NOMO-1 (cell line): ENCODE data around the gene ANKRD13A.

ENCODE experiments used
- DNase-seq, 2 experiments: peaks; one replicate each; lab custom pipeline; 2025; ENCODE audit not compliant: unreplicated experiment in 2 of 2; lab: John Stamatoyannopoulos, UW

Gene ANKRD13A

DNA sequence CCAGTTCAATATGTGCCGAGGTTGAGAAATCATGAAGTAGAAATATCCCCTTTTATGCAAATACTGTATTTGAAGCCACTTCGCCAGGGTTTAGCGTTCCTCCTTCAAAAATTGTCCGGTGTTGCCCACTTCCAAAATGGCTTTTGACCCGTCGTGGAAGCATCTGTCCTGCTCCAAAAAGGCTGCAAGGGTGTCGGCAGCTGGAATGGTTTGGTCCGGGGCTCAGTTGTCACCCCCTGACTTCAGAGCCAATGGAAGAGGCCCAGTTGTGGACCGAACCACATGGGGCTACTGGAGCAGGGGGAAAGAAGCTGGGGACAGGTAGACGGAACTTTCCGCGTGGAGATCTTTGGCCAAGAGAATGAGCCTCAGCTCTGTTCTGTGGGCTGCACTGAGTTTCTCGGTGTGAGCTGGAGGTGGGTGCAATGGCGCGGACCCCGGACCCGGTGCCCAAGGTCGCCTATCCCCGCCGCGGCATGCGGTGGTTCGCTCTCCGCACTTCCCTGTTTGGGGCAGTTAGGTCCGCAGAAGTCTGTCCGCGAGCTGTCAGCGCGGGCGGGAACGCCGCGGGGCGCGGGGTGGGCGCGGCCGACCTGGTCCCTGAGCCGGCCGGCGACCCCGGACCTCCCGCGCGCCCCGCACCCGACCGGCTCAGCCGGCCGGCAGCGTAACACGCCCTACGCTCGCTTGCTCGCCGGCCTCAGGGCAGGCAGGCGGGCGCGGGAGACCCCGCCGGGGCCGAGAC is at the start of gene ANKRD13A:
Gene ANKRD13A, plus strand, starts transcription at position 527 of the 745 bp plus-strand sequence. CDS start 259 bp downstream, outside the sequence.
- DNase-seq: peak; percentile 85 to 90

DNA sequence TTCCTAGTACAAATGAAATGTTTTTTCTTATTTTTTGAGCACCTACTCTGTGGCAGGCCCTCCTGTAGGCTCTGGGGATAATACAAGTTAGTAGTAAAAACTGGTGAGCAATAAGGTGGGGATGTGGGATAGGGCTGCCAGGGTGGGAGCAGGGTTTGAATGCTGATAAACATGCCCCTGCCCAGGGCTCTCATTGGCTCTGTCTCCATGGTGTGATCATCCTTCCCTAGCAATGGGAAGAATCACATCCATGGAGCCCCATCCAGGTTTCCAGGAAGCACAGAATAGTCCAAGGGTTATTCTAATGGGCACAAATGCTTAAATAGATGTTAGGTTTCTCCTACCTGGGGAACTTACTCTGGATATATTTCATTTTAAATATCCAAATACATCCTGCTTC is 48.6 kb upstream of the ANKRD13A start:
- DNase-seq: no peak

DNA sequence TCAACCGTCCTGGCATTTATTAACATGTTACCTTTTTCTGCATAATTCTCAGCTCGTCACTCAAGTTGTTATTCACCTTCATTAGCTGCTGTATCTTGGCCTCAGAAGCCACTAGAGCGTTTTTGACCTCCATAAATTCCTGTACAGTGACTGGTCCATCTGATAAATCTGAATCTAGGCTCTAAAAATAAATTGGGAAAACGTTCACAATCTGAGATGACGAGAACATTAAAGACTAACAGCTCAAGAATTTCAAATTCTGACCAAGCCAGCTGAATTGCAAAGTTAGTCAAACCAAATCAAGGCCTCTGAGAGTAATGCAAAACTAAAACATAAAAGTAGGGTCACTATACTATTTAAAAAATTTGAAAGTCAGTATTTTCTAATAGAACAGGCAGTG is 48.1 kb upstream of the ANKRD13A start:
- DNase-seq: no peak

DNA sequence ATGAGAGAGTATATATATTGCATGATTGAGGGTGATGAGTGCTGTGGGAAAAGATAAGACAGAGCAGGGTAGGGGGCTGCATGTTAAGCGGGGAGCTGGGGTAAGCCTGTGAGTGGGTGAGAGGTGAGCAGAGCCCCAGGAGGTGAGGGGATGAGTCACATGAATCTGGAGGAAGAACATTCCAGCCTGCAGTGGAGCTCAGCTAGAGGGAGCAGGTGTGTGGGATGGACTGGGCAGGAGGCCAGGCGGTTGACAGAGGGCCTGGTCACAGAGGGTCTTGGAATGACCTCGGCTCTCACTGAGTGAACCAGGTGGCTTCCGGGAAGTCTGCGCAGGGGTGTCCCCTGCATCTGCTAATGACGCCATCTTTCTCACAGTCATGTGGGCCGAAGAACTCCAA is 47.5 kb upstream of the ANKRD13A start:
- no peak for DNase-seq

DNA sequence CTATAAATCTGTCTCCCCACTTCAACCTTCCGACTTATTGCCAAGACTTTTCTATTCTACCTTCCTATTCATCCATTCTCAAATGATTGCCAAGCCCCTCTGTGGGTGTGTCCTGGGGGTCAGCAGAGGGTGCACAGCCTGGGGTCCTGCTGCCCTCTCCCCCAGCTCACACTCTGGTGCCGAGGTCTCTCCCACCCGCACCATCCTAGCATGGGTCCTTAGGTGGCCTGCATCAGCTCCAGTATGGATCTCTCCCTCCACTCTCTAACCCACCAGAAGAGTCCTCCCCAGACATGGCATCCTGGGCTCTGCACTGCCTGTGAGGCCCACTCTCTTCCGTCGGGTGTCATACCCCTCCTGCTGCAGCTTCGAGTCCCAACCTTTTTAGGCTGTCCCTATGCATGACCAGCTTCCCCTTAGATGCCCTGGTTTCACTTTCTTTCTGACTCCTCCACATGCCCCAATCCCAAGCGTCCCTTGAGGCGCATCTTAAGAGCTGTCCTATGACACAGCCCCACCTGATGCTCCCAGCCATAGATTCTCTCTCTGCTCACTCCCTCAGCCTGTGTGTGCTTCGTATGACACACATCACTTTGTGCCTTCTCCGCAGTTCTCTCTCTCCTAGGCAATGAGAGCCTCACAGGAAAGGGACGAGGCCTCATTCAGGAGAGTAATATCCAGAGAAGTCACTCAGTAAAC is 46.9 kb upstream of the ANKRD13A start:
- DNase-seq: no peak

DNA sequence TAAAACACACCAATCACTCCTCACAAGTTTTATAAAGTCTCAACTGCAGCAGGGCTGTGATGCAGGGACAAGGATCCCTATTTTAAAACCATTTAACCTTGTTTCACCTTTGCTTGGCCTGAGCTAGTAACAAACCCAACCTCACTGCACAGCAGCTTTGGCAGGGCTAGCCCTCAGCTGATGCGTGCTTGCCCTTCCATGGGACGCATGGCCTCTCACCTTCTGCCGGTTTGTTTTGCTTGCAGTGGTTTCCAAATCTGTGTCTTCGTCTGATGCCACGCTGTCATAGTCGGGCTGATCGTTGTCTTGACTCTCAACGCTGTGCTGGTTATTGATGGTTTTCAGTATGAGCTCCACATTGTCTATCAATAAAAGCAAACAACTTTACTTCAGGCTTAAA is 46.4 kb upstream of the ANKRD13A start:
- DNase-seq: no peak

DNA sequence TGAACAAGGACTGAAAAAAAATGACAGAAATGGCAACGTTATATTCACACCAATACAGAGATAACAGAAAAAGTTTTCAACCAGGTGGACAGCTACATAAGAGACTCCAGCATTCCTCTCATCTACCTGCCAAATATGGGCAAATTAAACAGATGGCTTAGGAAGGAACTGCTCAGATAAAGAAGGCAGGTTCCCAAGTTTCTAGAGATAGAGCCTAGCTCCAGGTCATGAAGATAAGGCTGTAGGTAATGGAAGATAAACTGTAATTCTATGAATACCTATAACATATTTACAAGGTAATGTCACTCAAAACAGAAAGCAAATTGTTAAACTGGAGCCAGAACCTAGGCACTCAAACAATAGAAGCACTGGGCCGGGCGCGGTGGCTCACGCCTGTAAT is 45.6 kb upstream of the ANKRD13A start:
- no peak for DNase-seq

DNA sequence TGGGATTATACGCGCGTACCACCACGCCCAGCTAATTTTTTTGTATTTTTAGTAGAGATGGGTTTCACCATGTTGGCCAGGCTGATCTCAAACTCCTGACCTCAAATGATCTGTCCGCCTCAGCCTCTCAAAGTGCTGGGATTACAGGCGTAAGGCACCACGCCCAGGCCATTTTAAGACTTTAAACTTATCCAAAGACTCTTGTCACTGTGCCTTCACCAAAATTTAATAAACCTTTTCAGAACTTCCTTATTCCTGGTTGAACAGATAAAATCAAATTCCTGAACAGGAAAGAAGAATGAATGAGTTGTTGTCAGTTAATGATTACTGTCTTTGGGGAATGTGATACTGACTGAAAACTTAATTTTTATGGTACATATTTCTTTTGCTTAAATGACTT is 40.9 kb upstream of the ANKRD13A start:
- no peak for DNase-seq

DNA sequence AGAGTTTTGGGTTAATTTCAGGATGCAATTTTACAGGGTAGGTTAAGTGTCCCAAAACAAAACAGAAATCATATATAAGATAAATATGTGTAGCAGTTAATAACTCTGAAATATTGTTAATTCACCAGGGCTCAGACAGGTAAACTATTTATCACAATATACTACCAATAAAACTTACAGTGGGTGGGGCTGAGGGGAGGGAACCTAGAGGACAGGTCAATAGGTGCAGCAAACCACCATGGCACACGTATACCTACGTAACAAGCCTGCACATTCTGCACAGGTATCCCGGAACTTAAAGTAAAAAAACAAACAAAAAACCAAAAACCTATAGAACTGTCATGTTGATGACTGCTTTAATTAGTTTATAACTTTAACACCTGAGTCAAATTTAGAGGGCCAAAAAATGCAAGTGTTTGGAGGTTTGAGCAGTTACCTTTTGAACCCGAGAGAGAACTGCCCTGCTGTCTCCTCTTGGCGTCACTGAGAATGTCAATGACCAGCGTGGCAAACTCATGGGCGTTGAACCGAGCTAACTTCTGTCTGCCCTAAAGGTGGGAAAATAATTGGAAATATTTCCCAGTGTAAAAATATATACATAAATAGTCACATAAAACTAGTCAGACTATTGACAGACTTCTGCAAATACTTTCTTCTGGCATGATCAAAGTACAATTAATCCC is 39.7 kb upstream of the ANKRD13A start:
- DNase-seq: no peak

DNA sequence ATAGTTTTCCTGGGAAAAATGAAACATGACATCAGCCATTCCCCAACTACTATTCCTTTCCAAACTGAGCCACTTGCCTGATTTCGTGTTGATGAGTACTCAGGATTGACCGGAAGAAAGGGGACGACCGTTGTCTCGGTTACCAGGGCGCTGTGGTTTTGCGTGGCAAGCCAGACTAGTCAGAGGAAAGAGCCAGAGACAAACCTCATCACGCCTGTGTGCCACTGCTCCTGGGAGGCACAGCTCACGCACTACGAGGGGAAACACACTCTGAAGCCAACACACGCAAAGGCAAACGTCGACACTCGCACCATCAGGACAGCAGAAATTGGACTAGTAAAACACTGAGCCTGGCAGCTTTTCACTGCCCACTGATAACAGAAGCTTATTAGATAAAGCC is 38.0 kb upstream of the ANKRD13A start:
- no peak for DNase-seq

DNA sequence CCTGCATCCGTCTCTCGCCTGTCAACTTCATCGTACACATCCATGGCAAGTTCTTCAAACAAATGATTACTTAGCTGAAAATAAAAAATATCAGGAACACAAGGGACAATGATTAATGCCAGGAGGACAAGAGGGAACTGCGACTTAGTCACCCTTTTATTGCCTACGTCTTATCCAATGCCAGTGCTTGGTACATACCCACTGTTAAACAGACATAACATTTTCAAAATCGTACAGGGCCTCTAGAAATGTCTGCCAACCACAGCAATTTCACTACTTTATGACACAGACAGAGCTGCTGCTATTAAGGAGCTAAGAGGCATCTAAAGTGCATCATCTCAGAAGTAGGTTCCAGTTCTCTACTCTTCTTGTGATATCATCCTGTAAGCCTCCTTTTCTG is 37.6 kb upstream of the ANKRD13A start:
- no peak for DNase-seq

DNA sequence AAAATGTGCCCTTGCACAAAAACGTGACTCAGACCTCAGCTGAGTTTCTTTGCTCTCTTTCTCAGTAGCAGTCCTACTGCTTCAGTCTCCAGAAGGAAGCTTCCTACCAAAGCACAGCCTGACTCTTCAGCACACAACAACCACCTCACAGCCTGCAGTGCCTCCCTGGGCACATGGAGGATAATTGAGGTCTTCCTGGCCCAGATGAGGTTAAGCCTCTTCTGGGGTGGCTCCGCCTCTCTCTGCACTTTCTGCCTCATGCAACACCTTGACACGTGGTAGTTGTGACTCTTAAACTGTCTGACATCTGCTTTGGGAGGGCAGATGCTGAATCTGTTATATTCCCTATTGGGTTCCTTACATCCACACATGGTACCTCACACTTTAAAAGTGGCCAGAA is 36.8 kb upstream of the ANKRD13A start:
- DNase-seq: no peak

DNA sequence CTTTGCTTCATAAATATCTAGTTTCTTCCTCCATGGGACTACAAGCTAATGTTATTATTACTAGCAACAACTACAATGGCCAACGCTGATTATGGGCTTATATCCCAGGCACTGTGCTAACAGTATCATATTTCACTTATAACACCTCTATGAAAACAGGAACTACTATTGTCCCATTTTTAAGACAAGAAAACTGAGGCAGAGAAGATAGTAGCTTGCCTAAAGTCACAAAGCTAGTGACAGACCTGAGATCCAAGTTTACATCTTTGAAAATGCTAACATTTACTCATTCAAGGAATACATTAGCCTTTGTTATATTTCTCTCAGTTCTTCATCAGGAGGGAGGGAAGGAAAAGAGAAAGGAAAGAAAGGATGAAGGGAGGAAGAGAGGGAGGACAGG is 35.9 kb upstream of the ANKRD13A start:
- DNase-seq: no peak

DNA sequence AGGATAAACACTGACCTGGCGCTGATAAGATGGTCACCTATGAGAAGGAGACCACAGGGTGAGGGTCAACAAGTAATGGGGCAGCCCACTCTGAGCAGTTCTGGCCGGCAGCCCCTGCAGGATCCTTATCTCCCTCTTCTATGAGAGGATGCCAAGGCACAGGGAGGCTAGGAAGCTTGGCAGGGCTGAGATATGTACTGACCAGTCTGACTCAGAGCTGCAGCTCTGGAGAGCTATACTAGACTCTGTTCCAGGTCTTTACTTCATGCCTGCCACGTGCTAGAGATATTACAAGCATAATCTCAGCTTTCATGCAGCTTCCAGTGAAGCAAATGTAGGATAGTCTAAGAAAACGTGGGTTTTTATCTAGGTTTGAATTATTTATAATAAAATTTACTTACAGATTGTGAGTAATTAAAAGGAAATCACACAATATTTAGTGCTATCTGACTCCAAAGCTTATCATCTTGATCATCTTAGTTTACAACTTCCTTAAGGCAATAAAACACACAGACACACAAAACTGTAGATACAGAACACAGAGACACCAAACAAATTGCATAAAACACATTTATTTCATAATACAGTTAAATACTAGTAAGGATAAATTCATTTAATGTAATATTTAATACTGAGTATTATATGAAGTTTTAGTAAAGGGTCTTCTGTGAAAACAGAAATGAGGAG is 35.3 kb upstream of the ANKRD13A start:
- DNase-seq: no peak

DNA sequence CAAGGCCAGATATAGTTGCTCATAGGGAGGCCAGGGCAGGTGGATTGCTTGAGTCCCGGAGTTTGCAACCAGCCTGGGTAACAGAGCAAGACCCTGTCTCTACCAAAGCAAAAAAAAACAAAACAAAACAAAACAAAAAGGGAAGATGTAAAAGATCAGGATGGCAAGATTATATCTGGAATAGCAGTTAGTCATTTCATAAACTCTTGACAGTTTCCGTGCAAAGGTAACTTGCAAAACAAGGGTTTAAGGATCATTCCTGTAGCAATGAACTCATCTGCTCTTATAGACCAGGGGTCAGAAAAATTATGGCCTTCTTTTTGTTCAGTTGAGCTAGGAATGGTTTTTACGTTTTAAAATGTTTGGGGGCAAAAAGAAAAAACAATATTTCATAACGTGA is 32.7 kb upstream of the ANKRD13A start:
- no peak for DNase-seq

DNA sequence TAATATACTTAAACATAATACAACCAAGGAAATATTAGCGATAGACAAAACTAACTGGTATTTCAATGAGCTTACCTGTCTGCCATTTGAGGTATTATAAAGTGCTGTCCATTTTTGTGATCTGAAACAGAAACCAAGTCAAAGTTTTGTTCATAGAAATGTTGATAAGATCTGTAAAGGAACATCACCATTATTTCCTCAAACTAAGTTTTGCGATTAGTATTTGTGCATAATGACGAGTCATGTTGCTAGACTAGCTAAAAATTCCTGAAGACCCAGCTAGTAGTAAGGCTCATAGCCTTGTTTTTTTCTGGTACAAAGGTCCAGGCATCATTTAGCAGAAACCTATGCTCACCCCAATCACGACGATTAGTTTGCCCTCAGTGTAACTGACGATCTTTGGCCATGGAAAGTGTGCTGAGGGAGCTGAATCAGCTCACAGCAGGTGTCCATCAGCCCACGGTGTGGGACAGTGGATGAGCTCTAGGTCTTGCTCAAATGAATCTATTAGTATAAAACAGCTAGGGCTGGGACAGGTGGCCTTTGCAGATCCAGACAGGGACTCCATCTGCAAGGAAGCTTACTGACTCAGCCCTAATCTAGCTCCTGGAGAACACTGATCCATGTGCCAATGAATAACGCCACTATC is 31.7 kb upstream of the ANKRD13A start:
- DNase-seq: no peak

DNA sequence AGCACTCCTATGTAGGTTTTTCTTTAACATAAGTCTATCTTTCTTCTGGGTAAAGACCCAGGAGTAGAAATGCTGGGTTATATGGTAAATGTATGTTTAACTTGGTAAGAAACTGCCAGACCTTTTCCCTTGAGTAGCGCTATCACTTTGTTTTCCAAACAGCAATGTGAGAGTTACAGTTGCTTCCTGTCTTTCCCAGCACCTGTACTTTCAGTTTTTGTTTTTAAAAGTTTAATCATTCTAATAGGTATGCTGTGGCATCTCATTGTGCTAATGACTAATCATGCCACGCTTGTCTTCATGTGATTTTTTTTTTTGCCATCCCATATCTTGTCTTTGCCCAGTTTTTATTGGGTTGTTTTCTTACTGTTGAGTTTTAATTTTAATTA is 31.2 kb upstream of the ANKRD13A start:
- DNase-seq: no peak

DNA sequence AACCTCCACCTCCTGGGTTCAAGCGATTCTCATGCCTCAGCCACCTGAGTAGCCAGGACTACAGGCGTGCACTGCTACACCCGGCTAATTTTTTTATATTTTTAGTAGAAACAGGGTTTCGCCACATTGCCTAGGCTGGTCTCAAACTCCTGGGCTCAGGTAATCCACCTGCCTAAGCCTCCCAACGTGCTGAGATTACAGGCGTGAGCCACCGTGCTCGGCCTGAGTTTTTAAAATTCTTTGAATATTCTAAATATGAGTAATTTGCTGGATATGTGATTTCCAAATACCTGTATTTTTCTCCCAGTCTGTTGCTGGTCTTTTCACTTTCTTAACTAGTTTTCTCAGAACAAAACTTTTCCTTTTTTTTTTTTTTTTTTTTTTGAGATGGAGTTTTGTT is 30.4 kb upstream of the ANKRD13A start:
- no peak for DNase-seq

DNA sequence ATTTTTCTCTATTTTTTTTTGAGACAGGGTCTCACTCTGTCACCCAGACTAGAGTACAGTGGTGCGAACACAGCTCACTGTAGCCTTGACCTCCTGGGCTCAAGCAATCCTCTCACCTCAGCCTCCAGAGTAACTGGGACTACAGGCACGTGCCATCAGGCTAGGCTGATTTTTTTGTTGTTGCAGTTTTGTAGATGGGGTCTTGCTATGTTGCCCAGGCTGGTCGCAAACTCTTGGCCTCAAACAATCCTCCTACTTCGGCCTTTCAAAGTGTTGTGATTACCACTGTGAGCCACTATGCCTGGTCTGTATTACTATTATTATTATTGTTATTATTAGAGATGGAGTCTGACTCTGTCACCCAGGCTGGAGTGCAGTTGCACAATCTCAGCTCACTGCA is 26.4 kb upstream of the ANKRD13A start:
- DNase-seq: no peak

DNA sequence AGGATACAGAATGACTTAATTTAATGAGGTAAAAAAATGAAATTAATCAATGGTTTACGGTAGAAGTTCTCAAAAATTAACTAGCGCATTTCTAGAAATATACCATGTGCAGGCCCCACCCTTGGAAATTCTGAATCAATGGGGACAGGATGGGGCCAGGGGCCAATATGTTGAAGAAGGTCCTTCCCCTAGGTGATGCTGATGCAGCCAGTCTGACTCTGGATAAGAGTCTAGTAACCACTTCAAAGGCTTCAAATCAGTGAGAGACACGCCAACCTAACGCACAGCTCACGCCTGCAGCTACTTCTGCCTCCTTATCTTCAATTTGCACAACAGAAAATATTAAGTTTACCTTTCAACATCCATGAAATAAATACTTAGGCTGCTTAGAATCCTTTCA is 17.9 kb upstream of the ANKRD13A start:
- DNase-seq: no peak

DNA sequence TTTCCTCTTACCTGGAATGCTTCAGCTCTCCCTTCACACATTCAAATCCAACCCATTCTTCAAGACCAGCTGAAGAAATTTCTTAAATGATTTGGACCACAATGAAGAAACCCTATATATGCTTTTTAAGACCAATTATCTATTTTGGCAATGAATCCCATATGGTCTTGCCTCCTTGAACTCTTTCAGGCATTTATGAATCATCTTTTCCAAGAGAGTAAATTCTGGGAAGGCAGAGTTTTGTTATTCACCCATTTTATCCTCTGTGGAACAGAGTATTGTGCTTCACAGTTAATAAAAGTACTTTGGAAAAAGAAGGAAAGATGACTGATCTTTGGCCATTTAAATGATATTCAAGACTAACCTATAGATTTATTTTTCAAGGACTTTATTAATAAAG is 17.0 kb upstream of the ANKRD13A start:
- DNase-seq: no peak
